ENCODE measurements around the gene MARCHF3.

MARCHF3 gene

DNA sequence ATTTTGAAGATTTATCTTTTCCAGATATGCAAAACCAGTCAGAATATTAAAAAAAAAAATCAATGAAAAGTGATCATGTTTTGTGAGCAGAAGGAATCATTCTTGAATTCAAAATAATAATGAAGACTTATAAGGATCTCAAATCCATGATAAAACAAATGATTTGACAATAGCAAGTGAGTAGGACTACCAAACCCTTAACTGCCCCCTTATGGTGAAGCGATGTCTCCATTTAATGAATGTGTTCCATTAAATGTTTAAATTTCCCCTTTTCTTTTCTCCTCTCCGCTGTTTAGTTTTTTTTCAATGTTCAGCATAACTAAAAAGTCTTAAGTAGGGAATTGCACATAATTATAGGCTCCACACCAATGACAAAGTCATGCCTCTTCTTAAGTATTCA is 12.2 kb upstream of the MARCHF3 start:
- no peak for FAIRE-seq
- TF ChIP-seq POLR2A (IDR thresholded peaks at IDR 0.05; ENCODE audit: low read depth, low read length) = no peak
- TF ChIP-seq POLR2AphosphoS5 (IDR thresholded peaks at IDR 0.05; ENCODE audit: low read depth, low read length) = no peak
- TF ChIP-seq TAF1 (IDR thresholded peaks at IDR 0.05; ENCODE audit: borderline replicate concordance, low read depth, low read length) = no peak
- no peak for DNase-seq (ENCODE audit: insufficient read length)

DNA sequence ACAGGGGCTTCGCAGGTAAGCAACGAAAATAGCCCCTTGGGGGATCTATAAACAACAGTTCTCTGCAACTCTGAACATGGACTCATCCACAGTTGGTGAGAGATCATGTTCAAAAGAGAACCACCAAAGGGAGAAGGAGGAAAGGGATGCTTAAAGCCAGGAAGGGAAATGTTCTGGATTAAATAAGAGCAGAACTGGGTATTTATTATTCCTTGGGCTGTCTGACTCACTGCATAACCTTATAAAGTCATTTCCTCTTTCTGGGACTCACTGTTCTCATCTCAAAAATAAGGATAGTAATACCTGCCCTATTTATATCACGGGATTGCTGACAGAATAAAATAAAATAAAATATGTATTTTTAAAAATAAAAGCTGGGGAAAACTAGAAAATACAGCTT is 11.2 kb upstream of the MARCHF3 start:
- DNase-seq (ENCODE audit: insufficient read length) (no peak), FAIRE-seq (no peak)
- TF ChIP-seq TAF1 (IDR thresholded peaks at IDR 0.05; ENCODE audit: borderline replicate concordance, low read depth, low read length) (no peak), POLR2AphosphoS5 (IDR thresholded peaks at IDR 0.05; ENCODE audit: low read depth, low read length) (no peak), POLR2A (IDR thresholded peaks at IDR 0.05; ENCODE audit: low read depth, low read length) (no peak)

DNA sequence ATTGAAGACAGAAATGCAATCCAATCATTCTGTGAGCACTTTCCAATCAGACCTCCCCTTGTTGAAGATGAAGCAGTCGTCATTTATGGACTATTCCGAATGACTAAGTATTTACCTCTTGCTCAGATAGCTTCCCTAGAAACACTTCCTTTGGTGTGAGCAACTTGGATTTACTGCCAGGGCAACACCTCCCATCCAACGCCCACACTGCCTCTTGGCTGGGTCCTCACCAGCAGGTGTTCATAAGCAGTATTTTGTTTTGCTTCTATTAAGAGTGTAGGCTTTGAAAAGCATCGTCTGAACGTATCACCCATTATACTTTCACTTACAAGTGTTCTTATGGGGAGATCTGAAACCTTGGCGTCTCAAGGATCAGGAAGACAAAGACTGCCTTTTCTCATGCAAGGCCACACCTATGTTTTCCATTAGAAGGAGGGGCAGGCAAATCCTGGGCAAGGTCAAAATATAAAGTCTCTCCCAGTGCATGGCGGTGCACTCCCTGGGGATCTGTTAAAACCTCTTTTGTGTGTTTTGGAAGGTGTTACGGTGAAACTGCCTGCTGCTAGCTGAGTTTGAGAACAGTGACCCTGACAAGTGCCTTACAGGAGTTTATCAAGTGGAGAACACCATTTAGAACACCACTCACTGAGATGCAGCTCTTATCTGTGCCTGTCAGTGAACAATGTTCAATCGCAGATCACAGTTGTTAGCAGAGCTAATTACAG is 10.6 kb upstream of the MARCHF3 start:
- DNase-seq (ENCODE audit: insufficient read length) = no peak
- TF ChIP-seq POLR2AphosphoS5 (IDR thresholded peaks at IDR 0.05; ENCODE audit: low read depth, low read length) (no peak), POLR2A (IDR thresholded peaks at IDR 0.05; ENCODE audit: low read depth, low read length) (no peak), TAF1 (IDR thresholded peaks at IDR 0.05; ENCODE audit: borderline replicate concordance, low read depth, low read length) (no peak)
- peak; percentile 44 for FAIRE-seq

DNA sequence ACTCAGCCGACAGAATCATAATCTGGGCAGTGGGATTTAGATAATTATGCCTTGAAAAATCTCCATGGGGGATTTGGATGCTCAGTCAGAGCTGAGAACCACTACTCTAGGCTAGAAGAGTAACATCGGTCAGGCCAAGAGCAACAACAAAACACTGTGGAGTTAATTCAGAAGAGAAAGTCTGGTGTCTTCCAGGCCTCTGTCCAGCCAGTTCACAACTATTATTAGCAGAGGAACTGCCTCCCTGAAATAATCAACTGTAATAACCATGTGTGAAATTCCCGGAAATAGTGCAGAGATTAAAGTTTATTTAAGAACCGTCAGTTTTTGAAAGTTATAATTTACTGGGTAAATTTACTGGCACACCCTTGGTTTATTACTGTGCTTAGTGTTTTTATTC is 8.2 kb upstream of the MARCHF3 start:
- DNase-seq (ENCODE audit: insufficient read length) (no peak), FAIRE-seq (no peak)
- TF ChIP-seq POLR2AphosphoS5 (IDR thresholded peaks at IDR 0.05; ENCODE audit: low read depth, low read length) (no peak), TAF1 (IDR thresholded peaks at IDR 0.05; ENCODE audit: borderline replicate concordance, low read depth, low read length) (no peak), POLR2A (IDR thresholded peaks at IDR 0.05; ENCODE audit: low read depth, low read length) (no peak)

DNA sequence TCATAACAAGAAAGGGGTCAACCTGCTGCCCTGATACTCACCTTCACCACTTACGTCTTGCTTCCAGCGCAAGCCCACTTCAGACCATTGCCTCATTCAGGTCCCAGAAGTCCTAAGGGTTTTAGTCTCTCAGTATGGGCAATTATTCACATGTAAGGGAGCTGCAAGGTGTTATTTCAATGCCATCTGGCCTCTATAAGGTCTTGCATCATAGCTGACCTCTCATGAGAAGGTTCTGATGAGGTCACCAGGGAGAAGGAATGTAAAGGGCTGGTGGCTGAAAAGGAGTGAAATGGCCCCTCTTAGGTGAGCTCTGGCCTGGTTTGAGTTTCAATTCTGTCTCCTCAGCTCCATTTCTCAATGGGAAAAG is 1.5 kb upstream of the MARCHF3 start:
- no peak for FAIRE-seq
- no peak for DNase-seq (ENCODE audit: insufficient read length)
- TF ChIP-seq TAF1 (IDR thresholded peaks at IDR 0.05; ENCODE audit: borderline replicate concordance, low read depth, low read length) = no peak
- TF ChIP-seq POLR2AphosphoS5 (IDR thresholded peaks at IDR 0.05; ENCODE audit: low read depth, low read length) = no peak
- TF ChIP-seq POLR2A (IDR thresholded peaks at IDR 0.05; ENCODE audit: low read depth, low read length) = no peak

- DNase-seq (ENCODE audit: insufficient read length) (peak; percentile 34), FAIRE-seq (no peak)
- TF ChIP-seq POLR2A (IDR thresholded peaks at IDR 0.05; ENCODE audit: low read depth, low read length) (no peak), POLR2AphosphoS5 (IDR thresholded peaks at IDR 0.05; ENCODE audit: low read depth, low read length) (no peak), TAF1 (IDR thresholded peaks at IDR 0.05; ENCODE audit: borderline replicate concordance, low read depth, low read length) (no peak)
Measured at GRCh38 chr5:127031147-127031862, 947 bp upstream of the MARCHF3 start.

- TF ChIP-seq TAF1 (IDR thresholded peaks at IDR 0.05; ENCODE audit: borderline replicate concordance, low read depth, low read length) (no peak), POLR2AphosphoS5 (IDR thresholded peaks at IDR 0.05; ENCODE audit: low read depth, low read length) (no peak), POLR2A (IDR thresholded peaks at IDR 0.05; ENCODE audit: low read depth, low read length) (no peak)
- FAIRE-seq = peak; percentile 66
- peak; percentile 14 for DNase-seq (ENCODE audit: insufficient read length)
Measured at GRCh38 chr5:127029581-127030258, 638 bp downstream of the MARCHF3 start.

GRCh38 chr5:127028822-127029457 is 1.4 kb downstream of the MARCHF3 start:
- DNase-seq (ENCODE audit: insufficient read length) (no peak), FAIRE-seq (peak; percentile 24)
- TF ChIP-seq POLR2A (IDR thresholded peaks at IDR 0.05; ENCODE audit: low read depth, low read length) (no peak), TAF1 (IDR thresholded peaks at IDR 0.05; ENCODE audit: borderline replicate concordance, low read depth, low read length) (no peak), POLR2AphosphoS5 (IDR thresholded peaks at IDR 0.05; ENCODE audit: low read depth, low read length) (no peak)

DNA sequence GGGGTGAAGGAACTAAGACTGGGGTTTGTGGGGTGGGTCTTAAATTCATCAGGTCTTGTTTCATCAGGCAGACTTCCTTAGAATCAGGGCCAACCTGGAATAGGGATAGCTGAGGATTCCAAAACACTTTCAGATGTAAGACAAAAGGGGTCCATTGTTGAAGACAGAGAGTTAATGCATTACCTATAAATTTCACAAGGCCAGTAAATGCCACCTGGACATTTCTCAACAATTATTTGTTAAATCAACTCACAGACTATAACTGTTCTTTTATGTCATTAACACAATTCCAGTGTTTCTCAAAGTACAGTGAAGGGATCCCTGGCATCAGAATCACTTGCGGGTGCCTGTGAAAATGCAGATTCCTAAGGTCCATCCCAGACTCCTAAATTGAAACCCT is 2.8 kb downstream of the MARCHF3 start:
- no peak for DNase-seq (ENCODE audit: insufficient read length)
- no peak for FAIRE-seq
- TF ChIP-seq TAF1 (IDR thresholded peaks at IDR 0.05; ENCODE audit: borderline replicate concordance, low read depth, low read length) (no peak), POLR2AphosphoS5 (IDR thresholded peaks at IDR 0.05; ENCODE audit: low read depth, low read length) (no peak), POLR2A (IDR thresholded peaks at IDR 0.05; ENCODE audit: low read depth, low read length) (no peak)

DNA sequence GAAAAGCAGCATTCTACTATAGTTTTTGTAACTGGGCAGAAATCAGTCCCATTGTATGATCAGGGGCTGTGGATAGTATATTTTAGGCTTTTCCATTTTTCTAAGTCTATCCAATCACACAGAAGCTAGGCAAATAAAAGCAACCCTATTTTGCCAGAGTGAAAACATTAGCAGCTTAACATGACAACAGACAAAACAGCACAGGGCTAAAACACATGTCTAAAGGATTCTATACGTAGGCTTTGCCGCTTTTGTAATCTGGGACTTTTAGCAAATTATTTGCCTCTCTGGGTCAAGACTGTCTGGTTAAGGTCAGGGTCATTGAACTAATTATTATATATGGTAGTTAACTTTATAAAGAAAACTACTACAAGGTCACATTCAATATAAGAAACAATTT is 4.2 kb downstream of the MARCHF3 start:
- DNase-seq (ENCODE audit: insufficient read length) (no peak), FAIRE-seq (no peak)
- TF ChIP-seq POLR2AphosphoS5 (IDR thresholded peaks at IDR 0.05; ENCODE audit: low read depth, low read length) (no peak), TAF1 (IDR thresholded peaks at IDR 0.05; ENCODE audit: borderline replicate concordance, low read depth, low read length) (no peak), POLR2A (IDR thresholded peaks at IDR 0.05; ENCODE audit: low read depth, low read length) (no peak)

- DNase-seq (ENCODE audit: insufficient read length) (no peak), FAIRE-seq (no peak)
- TF ChIP-seq TAF1 (IDR thresholded peaks at IDR 0.05; ENCODE audit: borderline replicate concordance, low read depth, low read length) (no peak), POLR2A (IDR thresholded peaks at IDR 0.05; ENCODE audit: low read depth, low read length) (no peak), POLR2AphosphoS5 (IDR thresholded peaks at IDR 0.05; ENCODE audit: low read depth, low read length) (no peak)
Measured at GRCh38 chr5:127025467-127025866, 4.9 kb downstream of the MARCHF3 start.

Measured in GM12892 (cell line).